ENCODE measurements around the gene SUB1. TPM values are rescaled to one million over a fixed set of nuclear protein-coding genes. Genes with fewer than 3 reads are reported as not detected.

Gene SUB1
- total and polyA plus RNA-seq, 2 donors (not counting 3 experiments of a cell fraction or from before 2014, with no cell fraction given) = 60.1 to 252 TPM

- H4K20me1 ChIP-seq (replicated peaks; ENCODE audit: control insufficient read depth, extremely low read depth, insufficient read depth, low read length) = no peaks in the 10 kb centered on the region
- no peak overlapping the region for H3K9ac ChIP-seq (replicated peaks; ENCODE audit: extremely low read depth, insufficient read depth, low read length)
- H3K27ac ChIP-seq (ENCODE audit: insufficient read depth, low read depth, low read length) = no peak overlapping the region
- H3K27me3 ChIP-seq (ENCODE audit: control insufficient read depth in 2 of 2, insufficient read depth in 2 of 2, low read length in 2 of 2) = no peaks in the 10 kb centered on the region
- no peaks in the 10 kb centered on the region for H3K9me3 ChIP-seq (replicated peaks; ENCODE audit: control insufficient read depth, insufficient read depth, low read length)
- dilution Hi-C loops (cut with MboI; ENCODE audit: extremely low pct_ligation_motif_present, low sequenced_read_pairs) = no loop called here
- TF ChIP-seq MYC (IDR thresholded peaks at IDR 0.05; ENCODE audit: low read depth, low read length) (no peak), POLR2A (IDR thresholded peaks at IDR 0.05; ENCODE audit: low read depth, low read length) (no peak), JUN (IDR thresholded peaks at IDR 0.05; ENCODE audit: borderline replicate concordance, insufficient read depth, insufficient read length, low read depth) (no peak), GATA2 (IDR thresholded peaks at IDR 0.05; ENCODE audit: insufficient read depth, insufficient read length, low read depth, low read length) (no peak)
- no peak overlapping the region for H3K4me2 ChIP-seq (ENCODE audit: insufficient read depth, low read length)
- intact Hi-C loops (cut with micrococcal nuclease) = no loop called here
- ChIA-PET POLR2A (no interaction called here), CTCF (no interaction called here)
- H3K36me3 ChIP-seq (ENCODE audit: control insufficient read depth in 2 of 2, extremely low read depth in 1 of 2, insufficient read depth in 2 of 2, low read length in 2 of 2) = no peaks in the 10 kb centered on the region
- no peak overlapping the region for H3K4me3 ChIP-seq (replicated peaks in 1 of 3; ENCODE audit: insufficient read depth in 1 of 3, low read depth in 1 of 3, low read length in 3 of 3)
- no peaks in the 10 kb centered on the region for H3K4me1 ChIP-seq (ENCODE audit: control insufficient read depth, extremely low read depth, insufficient read depth, low read length)
- no peaks in the 10 kb centered on the region for H3K9me1 ChIP-seq (replicated peaks; ENCODE audit: control insufficient read depth, extremely low read depth, insufficient read depth, low read length)
- no peaks in the 10 kb centered on the region for H3K79me2 ChIP-seq (ENCODE audit: control insufficient read depth, insufficient read depth, low read length)
- H2AFZ ChIP-seq (ENCODE audit: low read depth, low read length) = no peak overlapping the region
- FAIRE-seq = no peak
- no peak for DNase-seq (ENCODE audit: low read depth, low spot score)
- no TSS peak for BruUV-seq (replicated peaks)
Measured at GRCh38 chr5:32539981-32540845, 45.1 kb upstream of the SUB1 start.

GRCh38 chr5:32541241-32541640, 44.1 kb upstream of the SUB1 start:
- no peak for FAIRE-seq
- no peak for TF ChIP-seq GATA2 (IDR thresholded peaks at IDR 0.05; ENCODE audit: insufficient read depth, insufficient read length, low read depth, low read length)
- TF ChIP-seq POLR2A (IDR thresholded peaks at IDR 0.05; ENCODE audit: low read depth, low read length) = no peak
- TF ChIP-seq FOS (IDR thresholded peaks at IDR 0.05; ENCODE audit: borderline replicate concordance, insufficient read depth, low read length) = no peak
- TF ChIP-seq MAX (IDR thresholded peaks at IDR 0.05; ENCODE audit: insufficient read depth, insufficient read length) = no peak
- no peak for TF ChIP-seq CTCF (IDR thresholded peaks at IDR 0.05; ENCODE audit: extremely low read depth in 1 of 2, insufficient read depth in 1 of 2, low read depth in 1 of 2, low read length in 2 of 2)
- TF ChIP-seq EZH2 (IDR thresholded peaks at IDR 0.05; ENCODE audit: borderline replicate concordance, low read depth, low read length, severe bottlenecking) = no peak
- TF ChIP-seq POLR2AphosphoS5 (IDR thresholded peaks at IDR 0.05; ENCODE audit: insufficient read depth, low read depth, low read length) = no peak
- TF ChIP-seq JUN (IDR thresholded peaks at IDR 0.05; ENCODE audit: borderline replicate concordance, insufficient read depth, insufficient read length, low read depth) = no peak
- TF ChIP-seq MYC (IDR thresholded peaks at IDR 0.05; ENCODE audit: low read depth, low read length) = no peak
- Histone ChIP-seq H2AFZ (ENCODE audit: low read depth, low read length) (no peak overlapping the region), H3K4me2 (ENCODE audit: insufficient read depth, low read length) (no peak overlapping the region), H4K20me1 (replicated peaks; ENCODE audit: control insufficient read depth, extremely low read depth, insufficient read depth, low read length) (no peaks in the 10 kb centered on the region), H3K9ac (replicated peaks; ENCODE audit: extremely low read depth, insufficient read depth, low read length) (no peak overlapping the region), H3K9me3 (replicated peaks; ENCODE audit: control insufficient read depth, insufficient read depth, low read length) (no peaks in the 10 kb centered on the region), H3K79me2 (ENCODE audit: control insufficient read depth, insufficient read depth, low read length) (no peaks in the 10 kb centered on the region), H3K4me1 (ENCODE audit: control insufficient read depth, extremely low read depth, insufficient read depth, low read length) (no peaks in the 10 kb centered on the region), H3K36me3 (ENCODE audit: control insufficient read depth in 2 of 2, extremely low read depth in 1 of 2, insufficient read depth in 2 of 2, low read length in 2 of 2) (no peaks in the 10 kb centered on the region), H3K27me3 (ENCODE audit: control insufficient read depth in 2 of 2, insufficient read depth in 2 of 2, low read length in 2 of 2) (no peaks in the 10 kb centered on the region), H3K27ac (ENCODE audit: insufficient read depth, low read depth, low read length) (no peak overlapping the region), H3K9me1 (replicated peaks; ENCODE audit: control insufficient read depth, extremely low read depth, insufficient read depth, low read length) (no peaks in the 10 kb centered on the region), H3K4me3 (replicated peaks in 1 of 3; ENCODE audit: insufficient read depth in 1 of 3, low read depth in 1 of 3, low read length in 3 of 3) (no peak overlapping the region)
- BruUV-seq (replicated peaks) = no TSS peak
- DNase-seq (ENCODE audit: low read depth, low spot score) = no peak
- POLR2A ChIA-PET = no interaction called here
- dilution Hi-C loops (cut with MboI; ENCODE audit: extremely low pct_ligation_motif_present, low sequenced_read_pairs) (no loop called here), intact Hi-C loops (cut with micrococcal nuclease) (no loop called here)
- CTCF ChIA-PET = no interaction called here
